GM23248 (cell line): Measurements from ENCODE around the gene MYBPC3. TPM values are rescaled to one million over a fixed set of nuclear protein-coding genes. Genes with fewer than 3 reads are reported as not detected.

Experiments used
- DNase-seq: peaks from one replicate; pipeline ENCODE4 v3.0.0-alpha.2; 2015
- H2AFZ ChIP-seq: fragments of 200-600 bp; sonication (generic); 2 replicates; pipeline ENCODE4 v1.6.1; 2016; ENCODE audit warnings: antibody characterized with exemption
- H3F3A ChIP-seq: fragments of 200-600 bp; sonication (generic); 2 replicates; pipeline ENCODE4 v1.6.1; 2016; ENCODE audit warnings: mild to moderate bottlenecking, antibody characterized with exemption, mixed run types; ENCODE audit not compliant: insufficient read depth
- H3K27ac ChIP-seq: fragments of 200-600 bp; sonication (generic); 2 replicates; pipeline ENCODE4 v1.5.1; 2016; ENCODE audit warnings: mild to moderate bottlenecking
- H3K27me3 ChIP-seq: fragments of 200-600 bp; sonication (generic); replicated peaks from 2 replicates; pipeline ENCODE4 v1.6.1; 2016; ENCODE audit warnings: mild to moderate bottlenecking; ENCODE audit not compliant: insufficient read depth
- H3K36me3 ChIP-seq: fragments of 200-600 bp; sonication (generic); 2 replicates; pipeline ENCODE4 v1.6.1; 2016; ENCODE audit warnings: low read depth, mild to moderate bottlenecking
- H3K4me1 ChIP-seq: fragments of 200-600 bp; sonication (generic); 2 replicates; pipeline ENCODE4 v1.6.1; 2016; ENCODE audit warnings: mild to moderate bottlenecking; ENCODE audit not compliant: insufficient read depth
- H3K4me2 ChIP-seq: fragments of 200-600 bp; sonication (generic); one replicate; pipeline ENCODE4 v1.6.1; 2016; ENCODE audit warnings: mild to moderate bottlenecking; ENCODE audit not compliant: unreplicated experiment
- H3K4me3 ChIP-seq: fragments of 200-600 bp; sonication (generic); 2 replicates; pipeline ENCODE4 v1.5.1; 2016; ENCODE audit warnings: mild to moderate bottlenecking
- H3K79me2 ChIP-seq: fragments of 200-600 bp; sonication (generic); 2 replicates; pipeline ENCODE4 v1.6.1; 2016; ENCODE audit warnings: mild to moderate bottlenecking; ENCODE audit not compliant: insufficient read depth
- H3K9ac ChIP-seq: fragments of 200-600 bp; sonication (generic); 2 replicates; pipeline ENCODE4 v1.6.1; 2016; ENCODE audit warnings: mild to moderate bottlenecking
- H3K9me2 ChIP-seq: fragments of 200-600 bp; sonication (generic); 2 replicates; pipeline ENCODE4 v1.6.1; 2016; ENCODE audit warnings: mixed run types, mild to moderate bottlenecking, moderate library complexity; ENCODE audit not compliant: insufficient read depth
- H3K9me3 ChIP-seq: fragments of 200-600 bp; sonication (generic); one replicate; pipeline ENCODE4 v1.6.1; 2017; ENCODE audit warnings: low read depth
- H4K20me1 ChIP-seq: fragments of 200-600 bp; sonication (generic); 2 replicates; pipeline ENCODE4 v1.6.0; 2016; ENCODE audit not compliant: insufficient read depth
- EZH2 ChIP-seq: fragments of 200-600 bp; sonication (generic); IDR thresholded peaks from 2 replicates; pipeline ENCODE4 v1.6.1; 2018; ENCODE audit warnings: antibody characterized with exemption, mild to moderate bottlenecking; ENCODE audit not compliant: insufficient read depth, poor library complexity, severe bottlenecking
- EZH2phosphoT487 ChIP-seq: fragments of 200-600 bp; sonication (generic); IDR thresholded peaks from 2 replicates; pipeline ENCODE4 v1.6.1; 2018; ENCODE audit warnings: antibody characterized with exemption, moderate library complexity, mild to moderate bottlenecking, low read depth; ENCODE audit not compliant: insufficient read depth
- WGBS, 2 experiments: methylation state at CpG; one replicate each; pipeline ENCODE4 v1.1.6; 2015 to 2017; ENCODE audit warnings: low lambda C conversion rate in 2 of 2, low coverage in 1 of 2; ENCODE audit errors: missing lambda C conversion rate in 2 of 2; 5-methylcytosine and 5-hydroxymethylcytosine counted together
- in situ Hi-C: fragments of 300-500 bp; cut with MboI; formaldehyde crosslinking; loops from 2 replicates; pipeline ENCODE4 v1.15.0; 2020
- polyA plus RNA-seq: library from polyadenylated mRNA; unstranded; fragments of >200 nt; fragmentation: Nextera tagmentation; extraction: Ambion mirVana; gene quantifications from 2 replicates; pipeline ENCODE4 v1.2.1, GENCODE V29; 2016
- total RNA-seq: library from RNA; depleted of rRNA; stranded (reverse); fragments of >200 nt; shearing (Covaris generic); gene quantifications from 2 replicates; pipeline ENCODE4 v1.2.3, GENCODE V29; 2014

Gene MYBPC3
- total and polyA plus RNA-seq, 2 experiments from 2014 or later, result not detected

DNA sequence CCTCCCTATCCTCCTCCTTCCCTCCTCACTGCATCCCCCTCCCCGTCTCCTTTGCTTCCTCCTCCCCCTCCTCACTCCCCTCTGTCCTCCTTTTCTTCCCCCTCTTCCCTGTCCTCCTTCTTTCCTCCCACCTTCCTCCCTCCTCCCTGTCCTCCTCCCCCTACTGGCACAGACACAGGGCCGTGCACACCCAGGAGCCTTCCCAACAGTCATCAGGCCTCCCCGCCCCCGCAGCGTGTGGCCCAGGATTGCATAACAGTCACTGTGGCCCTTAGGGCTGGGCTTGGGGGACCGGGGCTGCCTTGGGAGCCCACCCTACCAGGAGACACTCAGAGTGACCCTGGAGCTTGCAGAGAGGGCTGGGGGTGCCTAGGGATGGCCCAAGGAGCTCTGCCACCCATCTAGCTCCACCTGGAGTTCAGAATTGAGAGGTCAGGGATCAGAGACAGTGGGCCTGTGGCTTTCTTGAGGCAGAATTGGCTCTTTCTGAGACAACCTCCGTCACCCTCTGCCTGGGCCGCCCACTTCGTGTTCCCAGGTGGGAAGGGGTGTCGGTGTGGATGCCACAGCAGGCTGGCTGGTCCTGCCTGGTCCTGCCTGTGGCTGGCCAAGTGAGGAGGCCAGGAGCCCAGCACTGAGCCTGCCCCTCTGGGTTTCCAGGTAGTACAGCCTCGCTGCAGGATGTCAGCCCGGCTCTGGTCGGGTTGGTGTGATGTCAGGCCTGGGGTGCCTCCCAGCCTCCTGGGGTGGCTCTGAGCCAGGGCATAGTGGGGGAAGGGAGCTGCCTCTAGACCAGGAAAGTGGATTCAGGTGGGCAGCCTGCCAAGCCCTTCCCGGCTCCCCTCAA lies 24.2 kb upstream of the MYBPC3 start:
- H3K36me3 ChIP-seq, result no peaks in the 10 kb centered on the region
- H3K4me1 ChIP-seq, result 0 out of 2 replicates have a peak, but pooled peaks cover 3% of the 10 kb centered on the region
- H4K20me1 ChIP-seq, result no peaks in the 10 kb centered on the region
- in situ Hi-C loops, result loop anchor here (10.0 kb wide), 1 partner anchor 68 kb away; the partner anchor contains the start of gene RAPSN
- H3K27ac ChIP-seq, result no peak overlapping the region
- no peak overlapping the region for H3K9ac ChIP-seq
- H3K9me3 ChIP-seq, result no peaks in the 10 kb centered on the region
- DNase-seq, result peak; percentile 23
- no peaks in the 10 kb centered on the region for H3K27me3 ChIP-seq
- no peaks in the 10 kb centered on the region for H3K79me2 ChIP-seq
- no peak overlapping the region for H2AFZ ChIP-seq
- WGBS, 2 experiments, result 78 to 80% methylated on average over 12 to 14 of the region's 14 CpGs
- H3F3A ChIP-seq, result no peaks in the 10 kb centered on the region
- TF ChIP-seq EZH2phosphoT487, result no peak
- no peak for TF ChIP-seq EZH2
- H3K9me2 ChIP-seq, result no peaks in the 10 kb centered on the region
- H3K4me3 ChIP-seq, result no peak overlapping the region
- no peak overlapping the region for H3K4me2 ChIP-seq

DNA sequence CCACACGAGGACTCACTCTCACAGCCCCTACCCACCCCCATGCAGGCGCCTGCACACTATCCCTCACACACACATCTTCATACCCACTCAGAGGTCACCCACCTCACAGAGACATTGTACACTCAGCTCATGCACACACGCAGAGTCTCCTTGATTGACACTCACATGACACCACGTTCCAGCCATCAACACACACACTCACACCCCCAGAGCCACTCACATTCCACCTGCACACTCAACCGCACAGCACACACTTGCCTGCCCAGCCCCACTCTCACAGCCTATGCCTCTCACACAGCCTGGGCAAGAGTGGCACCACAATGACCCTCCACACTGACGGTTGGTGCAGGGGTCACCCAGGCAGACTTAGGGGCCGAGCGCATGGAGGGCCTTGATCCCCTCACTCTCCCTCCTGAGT lies 23.6 kb upstream of the MYBPC3 start:
- Histone ChIP-seq H2AFZ (no peak overlapping the region), H3F3A (no peaks in the 10 kb centered on the region), H3K4me3 (no peak overlapping the region), H3K27ac (no peak overlapping the region), H3K9ac (no peak overlapping the region), H3K27me3 (no peaks in the 10 kb centered on the region), H3K9me3 (no peaks in the 10 kb centered on the region), H3K79me2 (no peaks in the 10 kb centered on the region), H3K4me1 (0 out of 2 replicates have a peak, but pooled peaks cover 3% of the 10 kb centered on the region), H3K36me3 (no peaks in the 10 kb centered on the region), H4K20me1 (no peaks in the 10 kb centered on the region), H3K4me2 (no peak overlapping the region), H3K9me2 (no peaks in the 10 kb centered on the region)
- DNase-seq, result no peak
- in situ Hi-C loops, result loop anchor here (10.0 kb wide), 1 partner anchor 69 kb away; the partner anchor contains the start of gene RAPSN
- 81 to 84% methylated on average over 8 of the region's 8 CpGs for WGBS, 2 experiments
- no peak for TF ChIP-seq EZH2phosphoT487
- no peak for TF ChIP-seq EZH2

DNA sequence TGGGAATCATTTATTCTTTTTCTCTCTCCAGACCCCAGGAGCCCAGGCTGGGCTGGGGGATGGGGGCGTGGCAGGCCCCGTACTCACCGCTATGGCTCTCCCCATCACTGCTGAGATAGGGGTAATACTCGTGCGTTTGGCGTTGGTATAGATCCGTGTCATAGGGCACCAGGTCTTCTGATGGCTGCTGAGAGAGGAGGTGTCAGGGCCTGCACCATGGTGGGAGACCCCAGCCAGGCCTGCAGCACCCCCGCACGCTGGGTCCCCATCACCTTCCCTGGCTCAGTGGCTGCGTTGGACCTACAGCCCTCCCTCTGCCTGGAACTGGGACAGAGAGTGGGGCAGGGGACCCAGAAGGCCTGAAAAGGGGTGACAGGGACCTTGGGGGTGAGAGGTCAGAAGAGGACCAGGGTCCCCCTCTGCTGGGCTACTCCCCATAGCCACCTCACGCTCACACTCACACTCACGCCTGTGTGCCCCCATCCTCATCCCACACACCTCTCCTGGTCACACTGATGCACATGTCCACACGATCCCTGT lies 23.1 kb upstream of the MYBPC3 start:
- no peaks in the 10 kb centered on the region for H3K79me2 ChIP-seq
- no peak overlapping the region for H3K4me3 ChIP-seq
- 0 out of 2 replicates have a peak, but pooled peaks cover 3% of the 10 kb centered on the region for H3K4me1 ChIP-seq
- no peaks in the 10 kb centered on the region for H3F3A ChIP-seq
- no peaks in the 10 kb centered on the region for H3K9me3 ChIP-seq
- H3K27me3 ChIP-seq, result no peaks in the 10 kb centered on the region
- H3K36me3 ChIP-seq, result no peaks in the 10 kb centered on the region
- H4K20me1 ChIP-seq, result no peaks in the 10 kb centered on the region
- no peak overlapping the region for H3K4me2 ChIP-seq
- H2AFZ ChIP-seq, result no peak overlapping the region
- no peak for DNase-seq
- no peak overlapping the region for H3K9ac ChIP-seq
- H3K27ac ChIP-seq, result no peak overlapping the region
- WGBS, 2 experiments, result 80 to 83% methylated on average over 12 to 13 of the region's 13 CpGs
- in situ Hi-C loops, result loop anchor here (10.0 kb wide), 1 partner anchor 69 kb away; the partner anchor contains the start of gene RAPSN
- no peaks in the 10 kb centered on the region for H3K9me2 ChIP-seq
- TF ChIP-seq EZH2phosphoT487 (no peak), EZH2 (no peak)

DNA sequence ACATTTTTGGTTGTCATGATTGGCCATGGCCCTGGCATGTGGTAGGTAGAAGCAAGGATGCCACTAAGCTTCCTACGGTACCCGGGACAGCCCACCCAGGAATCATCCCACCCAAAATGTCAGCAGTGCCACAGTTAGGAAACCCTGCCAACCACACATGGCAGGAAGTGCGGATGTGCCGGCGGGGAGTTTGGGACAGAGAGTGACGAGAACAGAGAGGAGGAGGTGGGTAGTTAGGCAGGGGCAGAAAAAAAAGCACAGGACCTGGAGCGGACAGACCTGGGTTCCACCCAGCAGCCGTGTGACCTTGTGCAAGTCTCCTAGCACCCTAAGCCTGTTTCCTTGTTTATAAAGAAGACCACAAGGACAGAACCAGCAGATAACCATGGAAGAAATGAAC lies 22.5 kb upstream of the MYBPC3 start:
- no peak overlapping the region for H3K4me2 ChIP-seq
- H3K4me1 ChIP-seq, result 0 out of 2 replicates have a peak, but pooled peaks cover 3% of the 10 kb centered on the region
- H3K4me3 ChIP-seq, result no peak overlapping the region
- H3K27me3 ChIP-seq, result no peaks in the 10 kb centered on the region
- no peak for DNase-seq
- in situ Hi-C loops, result loop anchor here (10.0 kb wide), 1 partner anchor 70 kb away; the partner anchor contains the start of gene RAPSN
- H3K9ac ChIP-seq, result no peak overlapping the region
- H3K9me2 ChIP-seq, result no peaks in the 10 kb centered on the region
- no peaks in the 10 kb centered on the region for H3K9me3 ChIP-seq
- H3K27ac ChIP-seq, result no peak overlapping the region
- H3F3A ChIP-seq, result no peaks in the 10 kb centered on the region
- no peaks in the 10 kb centered on the region for H3K36me3 ChIP-seq
- H2AFZ ChIP-seq, result no peak overlapping the region
- H3K79me2 ChIP-seq, result no peaks in the 10 kb centered on the region
- TF ChIP-seq EZH2 (no peak), EZH2phosphoT487 (no peak)
- 74 to 75% methylated on average over 8 of the region's 8 CpGs for WGBS, 2 experiments
- H4K20me1 ChIP-seq, result no peaks in the 10 kb centered on the region
